Gastrocnemius medialis (tissue), 4 donors: Measurements from ENCODE around the gene IGF2BP1. TPM values are rescaled to one million over a fixed set of nuclear protein-coding genes. Genes with fewer than 3 reads are reported as not detected.

Experiments
- ATAC-seq, 2 donors: fragments of 150-250 bp; one replicate each; pipeline ENCODE4 v1.9.1; 2016
- DNase-seq, 2 donors: peaks; one replicate each; pipeline ENCODE4 v3.0.0-alpha.2; 2019
- H3K27ac ChIP-seq, 4 donors: fragments of 200-600 bp; sonication (generic); 1 replicate in 1 of 4; 2 replicates in 3 of 4; pipeline ENCODE4 v1.5.1; 2016 to 2018; ENCODE audit warnings: mild to moderate bottlenecking in 2 of 4, moderate library complexity in 1 of 4
- H3K27me3 ChIP-seq, 3 donors: fragments of 200-600 bp; sonication (generic) in 2 of 3; 1 replicate in 1 of 3; 2 replicates in 2 of 3; pipeline versions ENCODE4 v1.5.1 to v1.6.0; 2016 to 2019; ENCODE audit warnings: mild to moderate bottlenecking in 1 of 3, moderate library complexity in 1 of 3
- H3K36me3 ChIP-seq, 2 donors: fragments of 200-600 bp; sonication (generic) in 1 of 2; one replicate each; pipeline ENCODE4 v1.5.1; 2017 to 2018
- H3K4me1 ChIP-seq, 2 donors: fragments of 200-600 bp; sonication (generic) in 1 of 2; one replicate each; pipeline ENCODE4 v1.5.1; 2016 to 2017; ENCODE audit warnings: mild to moderate bottlenecking in 2 of 2
- H3K4me3 ChIP-seq, 4 donors: fragments of 200-600 bp; sonication (generic) in 3 of 4; 1 replicate in 1 of 4; 2 replicates in 3 of 4; pipeline ENCODE4 v1.5.1; 2016 to 2019; ENCODE audit warnings: mild to moderate bottlenecking in 2 of 4
- H3K9me3 ChIP-seq, 3 donors: fragments of 200-600 bp; sonication (generic) in 2 of 3; 1 replicate in 1 of 3; 2 replicates in 2 of 3; pipeline ENCODE4 v1.5.1; 2016 to 2019
- CTCF ChIP-seq, 5 experiments: fragments of 450-650 bp in 3 of 5; fragments of 200-600 bp in 2 of 5; sonication (generic) in 2 of 5; IDR thresholded peaks in 4 of 5; conservative IDR thresholded peaks in 1 of 5; 1 replicate in 4 of 5; 2 replicates in 1 of 5; pipeline ENCODE4 v1.5.1; 2016 to 2019; ENCODE audit warnings: antibody characterized with exemption in 5 of 5, mild to moderate bottlenecking in 3 of 5, moderate library complexity in 3 of 5
- POLR2A ChIP-seq, 2 donors: fragments of 450-650 bp; IDR thresholded peaks; one replicate each; pipeline ENCODE4 v1.6.1; 2017; ENCODE audit warnings: antibody characterized with exemption in 2 of 2, mild to moderate bottlenecking in 2 of 2, moderate library complexity in 2 of 2
- in situ Hi-C, 4 donors: fragments of 200-750 bp; cut with MboI; loops; one replicate each; pipeline versions ENCODE4 v1.15.0 to v1.8.0; 2017; ENCODE audit warnings: low sequenced_read_pairs in 4 of 4
- intact Hi-C: fragments of 100-400 bp; cut with DNase I; formaldehyde crosslinking; loops from one replicate; pipeline ENCODE4 v1.15.1; 2023; ENCODE audit warnings: low total_unique reads
- total RNA-seq, 4 donors: library from RNA; depleted of rRNA; stranded (reverse); fragments of >200 nt; gene quantifications; one replicate each; pipeline versions ENCODE4 v1.1.0 to v1.2.3, GENCODE V29; 2016

IGF2BP1 gene
- total RNA-seq, 4 donors from 2014 or later = not detected

GRCh38 chr17:48960834-48961515, 36.2 kb upstream of the IGF2BP1 start:
- Histone ChIP-seq H3K9me3 (no peaks in the 10 kb centered on the region), H3K4me1 (no peaks in the 10 kb centered on the region), H3K27me3 (peaks cover 18 to 44% (median 30%) of the 10 kb centered on the region in 3 donors), H3K36me3 (no peaks in the 10 kb centered on the region), H3K27ac (no peak overlapping the region), H3K4me3 (no peak overlapping the region)
- DNase-seq = no peak
- no peak for ATAC-seq
- intact Hi-C loops (no loop called here), in situ Hi-C loops (loop anchor here in 1 of 4 donors (25.0 kb wide), 1 partner anchor 101 kb away; no protein-coding TSS in a partner anchor)
- TF ChIP-seq POLR2A (IDR thresholded peaks at IDR 0.05) = no peak
- no peak for TF ChIP-seq CTCF (IDR thresholded peaks at IDR 0.05 in 4 of 5, conservative IDR thresholded peaks at IDR 0.05 in 1 of 5)

- Histone ChIP-seq H3K27ac (no peak overlapping the region), H3K27me3 (peaks cover 18 to 46% (median 30%) of the 10 kb centered on the region in 3 donors), H3K4me3 (no peak overlapping the region), H3K4me1 (no peaks in the 10 kb centered on the region), H3K9me3 (no peaks in the 10 kb centered on the region), H3K36me3 (no peaks in the 10 kb centered on the region)
- TF ChIP-seq CTCF (IDR thresholded peaks at IDR 0.05 in 4 of 5, conservative IDR thresholded peaks at IDR 0.05 in 1 of 5) (no peak), POLR2A (IDR thresholded peaks at IDR 0.05) (no peak)
- in situ Hi-C loops (loop anchor here in 1 of 4 donors (25.0 kb wide), 1 partner anchor 101 kb away; no protein-coding TSS in a partner anchor), intact Hi-C loops (no loop called here)
- DNase-seq (no peak), ATAC-seq (no peak)
These were observed 35.5 kb upstream of the IGF2BP1 start for GRCh38 chr17:48961516-48962233.

- intact Hi-C loops (no loop called here), in situ Hi-C loops (loop anchor here in 1 of 4 donors (25.0 kb wide), 1 partner anchor 92 kb away; no protein-coding TSS in a partner anchor)
- TF ChIP-seq CTCF (IDR thresholded peaks at IDR 0.05 in 4 of 5, conservative IDR thresholded peaks at IDR 0.05 in 1 of 5) (no peak), POLR2A (IDR thresholded peaks at IDR 0.05) (no peak)
- no peak for DNase-seq
- Histone ChIP-seq H3K4me1 (no peaks in the 10 kb centered on the region), H3K4me3 (no peak overlapping the region), H3K27ac (no peak overlapping the region), H3K9me3 (no peaks in the 10 kb centered on the region), H3K36me3 (no peaks in the 10 kb centered on the region), H3K27me3 (peaks cover 16 to 53% (median 25%) of the 10 kb centered on the region in 3 donors)
- no peak for ATAC-seq
These were observed 27.0 kb upstream of the IGF2BP1 start for GRCh38 chr17:48970224-48970623.

GRCh38 chr17:48970865-48971687, 26.1 kb upstream of the IGF2BP1 start:
- Histone ChIP-seq H3K4me1 (no peaks in the 10 kb centered on the region), H3K27me3 (peaks cover 16 to 51% (median 30%) of the 10 kb centered on the region in 3 donors), H3K4me3 (no peak overlapping the region), H3K27ac (no peak overlapping the region), H3K9me3 (no peaks in the 10 kb centered on the region), H3K36me3 (no peaks in the 10 kb centered on the region)
- DNase-seq (no peak), ATAC-seq (no peak)
- intact Hi-C loops = no loop called here
- in situ Hi-C loops = loop anchor here in 1 of 4 donors (25.0 kb wide), 1 partner anchor 91 kb away; no protein-coding TSS in a partner anchor
- no peak for TF ChIP-seq POLR2A (IDR thresholded peaks at IDR 0.05)
- no peak for TF ChIP-seq CTCF (IDR thresholded peaks at IDR 0.05 in 4 of 5, conservative IDR thresholded peaks at IDR 0.05 in 1 of 5)
